HepG2 (cell line): ENCODE measurements around the gene DSCAML1. TPM values are rescaled to one million over a fixed set of nuclear protein-coding genes. Genes with fewer than 3 reads are reported as not detected.

ENCODE experiments used
- ATAC-seq: fragments of 200-7000 bp; cut with Tn5 transposase; 3 replicates; pipeline ENCODE4 v1.9.1; 2020; ENCODE audit warnings: mild to moderate bottlenecking, moderate library complexity
- BruUV-seq: library from RNA; stranded (reverse); fragments of 400-500 nt; replicated peaks from 2 replicates; lab custom pipeline; 2021; lab: Mats Ljungman, UMichigan
- CTCF ChIA-PET: fragments of 300-600 bp; formaldehyde crosslinking; extraction: SDS; loops from one replicate; lab custom pipeline; 2021; ENCODE audit warnings: low total read pairs, inconsistent platforms, low intra/inter-chr PET ratio; lab: Yijun Ruan, JAX
- POLR2A ChIA-PET: fragments of 350-600 bp; sonication (Branson Sonifier 250); formaldehyde crosslinking; loops from one replicate; lab custom pipeline; 2020; ENCODE audit warnings: antibody characterized with exemption, inconsistent platforms; lab: Yijun Ruan, JAX
- DNase-seq: peaks from one replicate; pipeline ENCODE4 v3.0.0-alpha.2; 2015; ENCODE audit warnings: low spot score
- FAIRE-seq: peaks from 3 replicates; lab custom pipeline; 2011; peaks lifted over from hg19 to GRCh38; lab: Jason Lieb, UNC
- H2AFZ ChIP-seq: one replicate; pipeline ENCODE4 v1.6.1; 2011; ENCODE audit warnings: low read length, inconsistent platforms
- H3K27ac ChIP-seq: fragments of 300-600 bp; 3 replicates; pipeline ENCODE4 v1.8.0; 2011; ENCODE audit warnings: mixed run types, mild to moderate bottlenecking, mixed read lengths, low read length, inconsistent platforms; ENCODE audit not compliant: insufficient read depth; ENCODE audit errors: extremely low read length
- H3K27me3 ChIP-seq, 2 experiments: fragments of 200-600 bp in 1 of 2; 2 replicates in 1 of 2; 3 replicates in 1 of 2; pipeline versions ENCODE4 v1.6.0 to v1.8.0; 2011; ENCODE audit warnings: low read length in 2 of 2, mild to moderate bottlenecking in 2 of 2, moderate library complexity in 2 of 2, inconsistent platforms in 1 of 2; ENCODE audit not compliant: insufficient read depth in 2 of 2, control insufficient read depth in 1 of 2
- H3K36me3 ChIP-seq, 2 experiments: fragments of 200-600 bp in 1 of 2; replicated peaks in 1 of 2; 2 replicates in 1 of 2; 3 replicates in 1 of 2; pipeline versions ENCODE4 v1.5.1 to v1.8.0; 2011; ENCODE audit warnings: low read length in 2 of 2, inconsistent platforms in 1 of 2; ENCODE audit not compliant: insufficient read depth in 2 of 2, control insufficient read depth in 1 of 2
- H3K4me1 ChIP-seq: 2 replicates; pipeline ENCODE4 v1.5.1; 2012; ENCODE audit warnings: low read length, inconsistent platforms; ENCODE audit not compliant: insufficient read depth
- H3K4me2 ChIP-seq: 2 replicates; pipeline ENCODE4 v1.6.0; 2011; ENCODE audit warnings: low read depth, low read length, inconsistent platforms
- H3K4me3 ChIP-seq, 3 experiments: fragments of 200-600 bp in 1 of 3; sonication (generic), shearing (Covaris generic) in 1 of 3; replicated peaks in 1 of 3; 2 replicates each; pipeline ENCODE4 v1.5.1; 2011 to 2016; ENCODE audit warnings: low read length in 3 of 3, inconsistent platforms in 2 of 3, low read depth in 2 of 3, mild to moderate bottlenecking in 2 of 3, control low read depth in 1 of 3, mixed read lengths in 1 of 3; ENCODE audit not compliant: insufficient read depth in 1 of 3
- H3K79me2 ChIP-seq: one replicate; pipeline ENCODE4 v1.6.1; 2011; ENCODE audit warnings: low read length, inconsistent platforms; ENCODE audit not compliant: insufficient read depth
- H3K9ac ChIP-seq: 2 replicates; pipeline ENCODE4 v1.6.0; 2011; ENCODE audit warnings: mild to moderate bottlenecking, low read depth, low read length, inconsistent platforms; ENCODE audit not compliant: insufficient read depth
- H3K9me3 ChIP-seq: 2 replicates; pipeline ENCODE4 v1.5.1; 2012; ENCODE audit warnings: mild to moderate bottlenecking, low read length
- H4K20me1 ChIP-seq: 2 replicates; pipeline ENCODE4 v1.6.0; 2011; ENCODE audit warnings: inconsistent platforms, mild to moderate bottlenecking, low read length, moderate library complexity; ENCODE audit not compliant: insufficient read depth
- GATA4 ChIP-seq: sonication (generic); IDR thresholded peaks from 2 replicates; pipeline ENCODE4 v1.6.1; 2016; ENCODE audit warnings: antibody characterized with exemption, low read depth, borderline replicate concordance
- RFX5 ChIP-seq: IDR thresholded peaks from 2 replicates; pipeline ENCODE4 v1.6.1; 2011; ENCODE audit warnings: low read depth, low read length, improper control_type of control experiment
- ZFP37 ChIP-seq: sonication (generic); formaldehyde crosslinking; IDR thresholded peaks from 2 replicates; pipeline ENCODE4 v1.4.0; 2020; ENCODE audit warnings: missing genetic modification reagents, borderline replicate concordance
- ZIK1 ChIP-seq: sonication (generic); formaldehyde crosslinking; IDR thresholded peaks from 2 replicates; pipeline ENCODE4 v1.5.0; 2020; ENCODE audit warnings: mild to moderate bottlenecking, low read depth, missing genetic modification reagents, borderline replicate concordance
- ZNF468 ChIP-seq: sonication (generic); formaldehyde crosslinking; IDR thresholded peaks from 2 replicates; pipeline ENCODE4 v1.8.0; 2022; ENCODE audit warnings: mild to moderate bottlenecking, moderate library complexity, missing genetic modification reagents
- ZNF766 ChIP-seq: sonication (generic); formaldehyde crosslinking; IDR thresholded peaks from 2 replicates; pipeline ENCODE4 v1.5.0; 2020; ENCODE audit warnings: missing genetic modification reagents, borderline replicate concordance
- WGBS: methylation state at CpG from one replicate; pipeline ENCODE4 v1.1.6; 2017; ENCODE audit warnings: low lambda C conversion rate; 5-methylcytosine and 5-hydroxymethylcytosine counted together
- in situ Hi-C: cut with HindIII; loops from 2 replicates; pipeline ENCODE4 v1.10.0; 2017; ENCODE audit warnings: low pct_unique_long_range_greater_than_20kb; ENCODE audit not compliant: extremely low pct_ligation_motif_present
- intact Hi-C: fragments of 100-400 bp; cut with micrococcal nuclease; formaldehyde crosslinking; loops from one replicate; pipeline ENCODE4 v1.10.0; 2022; ENCODE audit not compliant: unreplicated experiment
- polyA plus RNA-seq, 8 experiments: library from polyadenylated mRNA; depleted of rRNA in 3 of 8; stranded (reverse) in 7 of 8; unstranded in 1 of 8; fragments of >200 nt; fragmentation: Illumina TruSeq in 4 of 8; extraction: Trizol in 4 of 8; gene quantifications; 2 replicates each; pipeline versions ENCODE4 v1.2.1 to v1.2.3, GENCODE V29; 2011 to 2016; ENCODE audit warnings: low read depth in 4 of 8, missing spikeins in 1 of 8, mixed read lengths in 1 of 8; ENCODE audit not compliant: insufficient read depth in 1 of 8
- total RNA-seq, 5 experiments: library from RNA; depleted of rRNA; stranded (reverse); fragments of >200 nt; fragmentation: Illumina TruSeq; extraction: Trizol; gene quantifications; 2 replicates each; pipeline ENCODE4 v1.2.3, GENCODE V29; 2016; ENCODE audit warnings: low read depth in 1 of 5
- TF ChIP-seq, protein P1 (sequence below), 2 experiments: fragments of 450-650 bp in 1 of 2; sonication (generic) in 1 of 2; formaldehyde crosslinking; IDR thresholded peaks; 2 replicates each; pipeline versions ENCODE4 v1.5.0 to v1.8.0; 2020 to 2022; ENCODE audit warnings: mild to moderate bottlenecking in 1 of 2, missing genetic modification reagents in 1 of 2
- TF ChIP-seq, protein P2 (sequence below): sonication (generic); formaldehyde crosslinking; IDR thresholded peaks from 2 replicates; pipeline ENCODE4 v1.8.1; 2022; ENCODE audit warnings: mild to moderate bottlenecking, missing genetic modification reagents
- TF ChIP-seq, protein P3 (sequence below): sonication (generic); formaldehyde crosslinking; IDR thresholded peaks from 2 replicates; pipeline ENCODE4 v1.4.0; 2020; ENCODE audit warnings: mild to moderate bottlenecking, missing genetic modification reagents

The DSCAML1 gene
- total and polyA plus RNA-seq, 2 of the 13 experiments (the other 11 are each of a cell fraction or from before 2014, with no cell fraction given) = 0.29 to 0.40 TPM

- TF ChIP-seq RFX5 = no peak
- TF ChIP-seq, protein P1, sequence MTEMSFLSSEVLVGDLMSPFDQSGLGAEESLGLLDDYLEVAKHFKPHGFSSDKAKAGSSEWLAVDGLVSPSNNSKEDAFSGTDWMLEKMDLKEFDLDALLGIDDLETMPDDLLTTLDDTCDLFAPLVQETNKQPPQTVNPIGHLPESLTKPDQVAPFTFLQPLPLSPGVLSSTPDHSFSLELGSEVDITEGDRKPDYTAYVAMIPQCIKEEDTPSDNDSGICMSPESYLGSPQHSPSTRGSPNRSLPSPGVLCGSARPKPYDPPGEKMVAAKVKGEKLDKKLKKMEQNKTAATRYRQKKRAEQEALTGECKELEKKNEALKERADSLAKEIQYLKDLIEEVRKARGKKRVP (CRISPR knock-in tag; IDR thresholded peaks at IDR 0.05) = no peak
- TF ChIP-seq GATA4 = no peak
- TF ChIP-seq, protein P2, sequence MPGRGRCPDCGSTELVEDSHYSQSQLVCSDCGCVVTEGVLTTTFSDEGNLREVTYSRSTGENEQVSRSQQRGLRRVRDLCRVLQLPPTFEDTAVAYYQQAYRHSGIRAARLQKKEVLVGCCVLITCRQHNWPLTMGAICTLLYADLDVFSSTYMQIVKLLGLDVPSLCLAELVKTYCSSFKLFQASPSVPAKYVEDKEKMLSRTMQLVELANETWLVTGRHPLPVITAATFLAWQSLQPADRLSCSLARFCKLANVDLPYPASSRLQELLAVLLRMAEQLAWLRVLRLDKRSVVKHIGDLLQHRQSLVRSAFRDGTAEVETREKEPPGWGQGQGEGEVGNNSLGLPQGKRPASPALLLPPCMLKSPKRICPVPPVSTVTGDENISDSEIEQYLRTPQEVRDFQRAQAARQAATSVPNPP (CRISPR knock-in tag) = no peak
Observed at GRCh38 chr11:117629891-117630538, 167.0 kb downstream of the DSCAML1 start (continued).

DNA sequence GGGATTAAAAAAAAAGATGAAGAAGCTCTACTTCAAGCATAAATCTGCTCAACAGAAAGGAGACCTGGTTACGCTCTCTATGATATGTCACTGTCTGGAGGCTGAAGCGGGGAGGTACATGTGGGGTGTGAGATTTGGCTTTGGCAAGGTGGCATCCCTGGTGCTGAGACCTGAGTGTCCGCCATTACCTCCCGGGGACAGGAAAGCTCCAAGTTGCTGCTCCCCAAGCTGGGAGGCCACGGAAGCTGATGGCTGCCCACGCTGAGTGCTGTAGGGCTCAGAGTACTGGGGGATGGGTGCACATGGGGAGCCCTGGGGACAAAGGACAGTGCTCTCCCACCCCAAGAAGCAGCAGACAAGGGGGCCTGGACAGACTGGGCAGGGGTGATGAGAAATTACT, 167.9 kb downstream of the DSCAML1 start:
- ChIA-PET POLR2A (no interaction called here), CTCF (no interaction called here)
- no peaks in the 10 kb centered on the region for H3K4me1 ChIP-seq
- 77% methylated on average over 4 of the region's 6 CpGs for WGBS
- in situ Hi-C loops = no loop called here
- H4K20me1 ChIP-seq = no peaks in the 10 kb centered on the region
- no peak overlapping the region for H2AFZ ChIP-seq
- FAIRE-seq (no peak), DNase-seq (no peak), ATAC-seq (no peak)
- H3K27ac ChIP-seq = no peak overlapping the region
- H3K79me2 ChIP-seq = no peaks in the 10 kb centered on the region
- H3K9me3 ChIP-seq = no peaks in the 10 kb centered on the region
- intact Hi-C loops = no loop called here
- no TSS peak for BruUV-seq
- no peak overlapping the region for H3K9ac ChIP-seq
- H3K27me3 ChIP-seq = peaks cover 4 to 13% of the 10 kb centered on the region in 2 experiments; a peak in 3 of 5 replicates
- H3K36me3 ChIP-seq = no peaks in the 10 kb centered on the region
- TF ChIP-seq ZNF468 = no peak
- no peak for TF ChIP-seq ZIK1
- no peak for TF ChIP-seq ZFP37 (CRISPR knock-in tag)
- no peak for TF ChIP-seq ZNF766 (CRISPR knock-in tag)
- TF ChIP-seq, protein P3, sequence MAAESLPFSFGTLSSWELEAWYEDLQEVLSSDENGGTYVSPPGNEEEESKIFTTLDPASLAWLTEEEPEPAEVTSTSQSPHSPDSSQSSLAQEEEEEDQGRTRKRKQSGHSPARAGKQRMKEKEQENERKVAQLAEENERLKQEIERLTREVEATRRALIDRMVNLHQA (CRISPR knock-in tag) = no peak
- no peak overlapping the region for H3K4me3 ChIP-seq
- H3K4me2 ChIP-seq = no peak overlapping the region
